HepG2 (cell line): Measurements from ENCODE around the gene RBPMS2. TPM values are rescaled to one million over a fixed set of nuclear protein-coding genes. Genes with fewer than 3 reads are reported as not detected.

Source experiments
- ATAC-seq: fragments of 200-7000 bp; cut with Tn5 transposase; 3 replicates; pipeline ENCODE4 v1.9.1; 2020; ENCODE audit warnings: mild to moderate bottlenecking, moderate library complexity
- BruUV-seq: library from RNA; stranded (reverse); fragments of 400-500 nt; replicated peaks from 2 replicates; lab custom pipeline; 2021; lab: Mats Ljungman, UMichigan
- CTCF ChIA-PET: fragments of 300-600 bp; formaldehyde crosslinking; extraction: SDS; loops from one replicate; lab custom pipeline; 2021; ENCODE audit warnings: low total read pairs, inconsistent platforms, low intra/inter-chr PET ratio; lab: Yijun Ruan, JAX
- POLR2A ChIA-PET: fragments of 350-600 bp; sonication (Branson Sonifier 250); formaldehyde crosslinking; loops from one replicate; lab custom pipeline; 2020; ENCODE audit warnings: antibody characterized with exemption, inconsistent platforms; lab: Yijun Ruan, JAX
- DNase-seq: peaks from one replicate; pipeline ENCODE4 v3.0.0-alpha.2; 2015; ENCODE audit warnings: low spot score
- FAIRE-seq: peaks from 3 replicates; lab custom pipeline; 2011; peaks lifted over from hg19 to GRCh38; lab: Jason Lieb, UNC
- H2AFZ ChIP-seq: one replicate; pipeline ENCODE4 v1.6.1; 2011; ENCODE audit warnings: low read length, inconsistent platforms
- H3K27ac ChIP-seq: fragments of 300-600 bp; 3 replicates; pipeline ENCODE4 v1.8.0; 2011; ENCODE audit warnings: mixed run types, mild to moderate bottlenecking, mixed read lengths, low read length, inconsistent platforms; ENCODE audit not compliant: insufficient read depth; ENCODE audit errors: extremely low read length
- H3K27me3 ChIP-seq, 2 experiments: fragments of 200-600 bp in 1 of 2; 2 replicates in 1 of 2; 3 replicates in 1 of 2; pipeline versions ENCODE4 v1.6.0 to v1.8.0; 2011; ENCODE audit warnings: low read length in 2 of 2, mild to moderate bottlenecking in 2 of 2, moderate library complexity in 2 of 2, inconsistent platforms in 1 of 2; ENCODE audit not compliant: insufficient read depth in 2 of 2, control insufficient read depth in 1 of 2
- H3K36me3 ChIP-seq, 2 experiments: fragments of 200-600 bp in 1 of 2; replicated peaks in 1 of 2; 2 replicates in 1 of 2; 3 replicates in 1 of 2; pipeline versions ENCODE4 v1.5.1 to v1.8.0; 2011; ENCODE audit warnings: low read length in 2 of 2, inconsistent platforms in 1 of 2; ENCODE audit not compliant: insufficient read depth in 2 of 2, control insufficient read depth in 1 of 2
- H3K4me1 ChIP-seq: 2 replicates; pipeline ENCODE4 v1.5.1; 2012; ENCODE audit warnings: low read length, inconsistent platforms; ENCODE audit not compliant: insufficient read depth
- H3K4me2 ChIP-seq: 2 replicates; pipeline ENCODE4 v1.6.0; 2011; ENCODE audit warnings: low read depth, low read length, inconsistent platforms
- H3K4me3 ChIP-seq, 3 experiments: fragments of 200-600 bp in 1 of 3; sonication (generic), shearing (Covaris generic) in 1 of 3; replicated peaks in 1 of 3; 2 replicates each; pipeline ENCODE4 v1.5.1; 2011 to 2016; ENCODE audit warnings: low read length in 3 of 3, inconsistent platforms in 2 of 3, low read depth in 2 of 3, mild to moderate bottlenecking in 2 of 3, control low read depth in 1 of 3, mixed read lengths in 1 of 3; ENCODE audit not compliant: insufficient read depth in 1 of 3
- H3K79me2 ChIP-seq: one replicate; pipeline ENCODE4 v1.6.1; 2011; ENCODE audit warnings: low read length, inconsistent platforms; ENCODE audit not compliant: insufficient read depth
- H3K9ac ChIP-seq: 2 replicates; pipeline ENCODE4 v1.6.0; 2011; ENCODE audit warnings: mild to moderate bottlenecking, low read depth, low read length, inconsistent platforms; ENCODE audit not compliant: insufficient read depth
- H3K9me3 ChIP-seq: 2 replicates; pipeline ENCODE4 v1.5.1; 2012; ENCODE audit warnings: mild to moderate bottlenecking, low read length
- H4K20me1 ChIP-seq: 2 replicates; pipeline ENCODE4 v1.6.0; 2011; ENCODE audit warnings: inconsistent platforms, mild to moderate bottlenecking, low read length, moderate library complexity; ENCODE audit not compliant: insufficient read depth
- ATF4 ChIP-seq, 2 experiments: fragments of 450-650 bp in 1 of 2; sonication (generic) in 1 of 2; formaldehyde crosslinking; IDR thresholded peaks; 2 replicates each; pipeline versions ENCODE4 v1.5.0 to v1.8.0; 2020 to 2022; ENCODE audit warnings: mild to moderate bottlenecking in 1 of 2, missing genetic modification reagents in 1 of 2
- EHMT2 ChIP-seq: fragments of 200-600 bp; sonication (generic); IDR thresholded peaks from 2 replicates; pipeline ENCODE4 v1.7.0; 2017; ENCODE audit warnings: antibody characterized with exemption, low read depth, low read length, borderline replicate concordance
- HMG20A ChIP-seq: IDR thresholded peaks from 2 replicates; pipeline ENCODE4 v1.6.1; 2016; ENCODE audit warnings: borderline replicate concordance
- HNRNPH1 ChIP-seq: fragments of 200-400 bp; formaldehyde crosslinking; optimal IDR thresholded peaks from 2 replicates; pipeline ENCODE3; 2017; ENCODE audit warnings: mild to moderate bottlenecking, low read depth, low read length
- HNRNPUL1 ChIP-seq: fragments of 200-400 bp; formaldehyde crosslinking; IDR thresholded peaks from 2 replicates; pipeline ENCODE4 v1.6.1; 2017; ENCODE audit warnings: low read depth, mild to moderate bottlenecking, low read length, moderate library complexity
- MAZ ChIP-seq, 2 experiments: sonication (generic) in 1 of 2; formaldehyde crosslinking in 1 of 2; IDR thresholded peaks; 2 replicates each; pipeline versions ENCODE4 v1.5.0 to v1.6.1; 2012 to 2020; ENCODE audit warnings: low read depth in 2 of 2, mild to moderate bottlenecking in 2 of 2, borderline replicate concordance in 1 of 2, improper control_type of control experiment in 1 of 2, low read length in 1 of 2, missing genetic modification reagents in 1 of 2, moderate library complexity in 1 of 2
- SNAI1 ChIP-seq: sonication (generic); formaldehyde crosslinking; IDR thresholded peaks from 2 replicates; pipeline ENCODE4 v1.5.0; 2020; ENCODE audit warnings: mild to moderate bottlenecking, missing genetic modification reagents, borderline replicate concordance
- SOX13 ChIP-seq, 3 experiments: fragments of 450-650 bp in 1 of 3; sonication (generic) in 1 of 3; formaldehyde crosslinking in 1 of 3; IDR thresholded peaks in 2 of 3; conservative IDR thresholded peaks in 1 of 3; 2 replicates each; pipeline versions ENCODE4 v1.5.0 to v1.6.1; 2016 to 2020; ENCODE audit warnings: antibody characterized with exemption in 1 of 3, mild to moderate bottlenecking in 1 of 3, missing compliant biosample characterization in 1 of 3, missing genetic modification reagents in 1 of 3, moderate library complexity in 1 of 3
- TCF7L2 ChIP-seq: IDR thresholded peaks from 2 replicates; pipeline ENCODE4 v1.6.1; 2011; ENCODE audit warnings: mild to moderate bottlenecking, low read depth, low read length, moderate library complexity
- ZHX1 ChIP-seq: sonication (generic); formaldehyde crosslinking; IDR thresholded peaks from 2 replicates; pipeline ENCODE4 v1.8.1; 2022; ENCODE audit warnings: low read depth, mild to moderate bottlenecking, missing genetic modification reagents
- ZNF33A ChIP-seq: sonication (generic); formaldehyde crosslinking; IDR thresholded peaks from 2 replicates; pipeline ENCODE4 v1.5.1; 2020; ENCODE audit warnings: missing genetic modification reagents, mild to moderate bottlenecking, moderate library complexity, borderline replicate concordance
- ZNF614 ChIP-seq: IDR thresholded peaks from 2 replicates; pipeline ENCODE4 v1.6.1; 2018; ENCODE audit warnings: missing biosample characterization, missing genetic modification reagents, inconsistent platforms, borderline replicate concordance
- ZZZ3 ChIP-seq: sonication (generic); formaldehyde crosslinking; IDR thresholded peaks from 2 replicates; pipeline ENCODE4 v1.4.0; 2020; ENCODE audit warnings: missing genetic modification reagents, mild to moderate bottlenecking, borderline replicate concordance
- WGBS: methylation state at CpG from one replicate; pipeline ENCODE4 v1.1.6; 2017; ENCODE audit warnings: low lambda C conversion rate; 5-methylcytosine and 5-hydroxymethylcytosine counted together
- in situ Hi-C: cut with HindIII; loops from 2 replicates; pipeline ENCODE4 v1.10.0; 2017; ENCODE audit warnings: low pct_unique_long_range_greater_than_20kb; ENCODE audit not compliant: extremely low pct_ligation_motif_present
- intact Hi-C: fragments of 100-400 bp; cut with micrococcal nuclease; formaldehyde crosslinking; loops from one replicate; pipeline ENCODE4 v1.10.0; 2022; ENCODE audit not compliant: unreplicated experiment
- polyA plus RNA-seq, 8 experiments: library from polyadenylated mRNA; depleted of rRNA in 3 of 8; stranded (reverse) in 7 of 8; unstranded in 1 of 8; fragments of >200 nt; fragmentation: Illumina TruSeq in 4 of 8; extraction: Trizol in 4 of 8; gene quantifications; 2 replicates each; pipeline versions ENCODE4 v1.2.1 to v1.2.3, GENCODE V29; 2011 to 2016; ENCODE audit warnings: low read depth in 4 of 8, missing spikeins in 1 of 8, mixed read lengths in 1 of 8; ENCODE audit not compliant: insufficient read depth in 1 of 8
- total RNA-seq, 5 experiments: library from RNA; depleted of rRNA; stranded (reverse); fragments of >200 nt; fragmentation: Illumina TruSeq; extraction: Trizol; gene quantifications; 2 replicates each; pipeline ENCODE4 v1.2.3, GENCODE V29; 2016; ENCODE audit warnings: low read depth in 1 of 5
- TF ChIP-seq, protein P1 (sequence below): sonication (generic); formaldehyde crosslinking; IDR thresholded peaks from 2 replicates; pipeline ENCODE4 v1.4.0; 2020; ENCODE audit warnings: mild to moderate bottlenecking, low read depth, missing genetic modification reagents
- TF ChIP-seq, protein P2 (sequence below): sonication (generic); formaldehyde crosslinking; IDR thresholded peaks from 2 replicates; pipeline ENCODE4 v1.4.0; 2020; ENCODE audit warnings: missing genetic modification reagents

RBPMS2 gene
- total and polyA plus RNA-seq, 2 of the 13 experiments (the other 11 are each of a cell fraction or from before 2014, with no cell fraction given): 0.08 TPM; not detected in 1

DNA sequence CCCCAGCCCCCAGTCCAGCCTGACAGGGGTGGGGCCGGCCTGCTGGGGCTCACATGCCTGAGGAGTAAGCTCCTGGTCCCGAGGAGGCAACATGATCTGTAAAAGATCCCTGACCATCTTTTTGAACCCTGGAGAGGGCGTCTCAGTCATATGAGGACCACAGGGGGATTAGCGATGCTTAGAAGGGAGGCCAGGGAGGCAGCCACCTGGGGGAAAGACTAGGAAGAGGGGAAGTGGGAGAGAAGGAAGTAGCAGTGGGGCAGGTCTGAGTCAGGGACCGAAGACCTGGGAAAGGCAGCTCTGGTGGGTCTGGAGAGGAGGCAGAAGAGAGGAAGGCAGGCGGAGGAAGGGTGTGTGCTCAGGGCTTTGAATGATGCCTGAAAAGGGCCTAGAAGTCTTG, 31.1 kb upstream of the RBPMS2 start (continued):
- TF ChIP-seq SNAI1 (no peak), ZZZ3 (CRISPR knock-in tag) (no peak), ZNF614 (CRISPR knock-in tag) (no peak), ATF4 (CRISPR knock-in tag; IDR thresholded peaks at IDR 0.05) (no peak)
- TF ChIP-seq, protein P1, sequence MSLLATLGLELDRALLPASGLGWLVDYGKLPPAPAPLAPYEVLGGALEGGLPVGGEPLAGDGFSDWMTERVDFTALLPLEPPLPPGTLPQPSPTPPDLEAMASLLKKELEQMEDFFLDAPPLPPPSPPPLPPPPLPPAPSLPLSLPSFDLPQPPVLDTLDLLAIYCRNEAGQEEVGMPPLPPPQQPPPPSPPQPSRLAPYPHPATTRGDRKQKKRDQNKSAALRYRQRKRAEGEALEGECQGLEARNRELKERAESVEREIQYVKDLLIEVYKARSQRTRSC (CRISPR knock-in tag): no peak

DNA sequence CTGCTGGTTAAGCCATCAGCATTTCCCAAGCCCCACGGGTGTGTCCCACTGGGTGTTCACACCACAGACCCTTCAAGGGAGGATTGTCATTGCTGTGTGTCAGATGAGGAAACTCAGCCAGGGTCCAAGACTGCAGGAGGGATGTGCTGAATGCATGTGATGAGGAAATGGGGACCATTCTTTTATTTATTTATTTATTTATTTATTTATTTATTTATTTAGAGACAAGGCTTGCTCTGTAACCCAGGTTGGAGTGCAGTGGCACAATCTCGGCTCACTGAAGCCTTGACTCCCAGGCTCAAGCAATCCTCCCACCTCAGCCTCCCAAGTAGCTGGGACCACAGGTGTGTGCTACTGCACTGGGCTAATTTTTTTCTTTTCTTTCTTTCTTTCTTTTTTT, 29.2 kb upstream of the RBPMS2 start:
- H3K4me1 ChIP-seq: peaks cover 9% of the 10 kb centered on the region
- POLR2A ChIA-PET: no interaction called here
- TF ChIP-seq MAZ (IDR thresholded peaks at IDR 0.05; ENCODE audit: borderline replicate concordance, low read depth, low read length) (no peak), MAZ (CRISPR knock-in tag; IDR thresholded peaks at IDR 0.05; ENCODE audit: low read depth) (no peak), ZHX1 (no peak), ZNF33A (CRISPR knock-in tag) (no peak), TCF7L2 (no peak), SOX13 (IDR thresholded peaks at IDR 0.05) (no peak), SOX13 (CRISPR knock-in tag; conservative IDR thresholded peaks at IDR 0.05 in 1 of 2, IDR thresholded peaks at IDR 0.05 in 1 of 2) (no peak), HNRNPUL1 (no peak), HNRNPH1 (no peak), EHMT2 (no peak), HMG20A (CRISPR knock-in tag) (no peak)
- TF ChIP-seq, protein P2, sequence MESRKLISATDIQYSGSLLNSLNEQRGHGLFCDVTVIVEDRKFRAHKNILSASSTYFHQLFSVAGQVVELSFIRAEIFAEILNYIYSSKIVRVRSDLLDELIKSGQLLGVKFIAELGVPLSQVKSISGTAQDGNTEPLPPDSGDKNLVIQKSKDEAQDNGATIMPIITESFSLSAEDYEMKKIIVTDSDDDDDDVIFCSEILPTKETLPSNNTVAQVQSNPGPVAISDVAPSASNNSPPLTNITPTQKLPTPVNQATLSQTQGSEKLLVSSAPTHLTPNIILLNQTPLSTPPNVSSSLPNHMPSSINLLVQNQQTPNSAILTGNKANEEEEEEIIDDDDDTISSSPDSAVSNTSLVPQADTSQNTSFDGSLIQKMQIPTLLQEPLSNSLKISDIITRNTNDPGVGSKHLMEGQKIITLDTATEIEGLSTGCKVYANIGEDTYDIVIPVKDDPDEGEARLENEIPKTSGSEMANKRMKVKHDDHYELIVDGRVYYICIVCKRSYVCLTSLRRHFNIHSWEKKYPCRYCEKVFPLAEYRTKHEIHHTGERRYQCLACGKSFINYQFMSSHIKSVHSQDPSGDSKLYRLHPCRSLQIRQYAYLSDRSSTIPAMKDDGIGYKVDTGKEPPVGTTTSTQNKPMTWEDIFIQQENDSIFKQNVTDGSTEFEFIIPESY (CRISPR knock-in tag): no peak

More for the DNA sequence above, 29.2 kb upstream of the RBPMS2 start:
- Histone ChIP-seq H2AFZ (no peak overlapping the region), H3K9me3 (no peaks in the 10 kb centered on the region), H3K36me3 (no peaks in the 10 kb centered on the region), H3K4me2 (no peak overlapping the region), H3K9ac (no peak overlapping the region), H3K4me3 (no peak overlapping the region), H4K20me1 (no peaks in the 10 kb centered on the region), H3K79me2 (no peaks in the 10 kb centered on the region), H3K27me3 (peaks cover 1 to 11% of the 10 kb centered on the region in 2 experiments; a peak in 2 of 5 replicates), H3K27ac (no peak overlapping the region)
- in situ Hi-C loops (no loop called here), intact Hi-C loops (no loop called here)
- no TSS peak for BruUV-seq
- ATAC-seq: no peak
- 29% methylated on average over 2 of the region's 2 CpGs for WGBS
- CTCF ChIA-PET: no interaction called here
- no peak for FAIRE-seq
- no peak for DNase-seq
